GM12878 (cell line): Measurements from ENCODE around the gene NPAS2. TPM values are rescaled to one million over a fixed set of nuclear protein-coding genes. Genes with fewer than 3 reads are reported as not detected.

Experiments
- ATF7 ChIP-seq: fragments of 450-650 bp; IDR thresholded peaks from 2 replicates; pipeline ENCODE4 v1.6.1; 2016; ENCODE audit warnings: low read depth, mild to moderate bottlenecking
- BHLHE40 ChIP-seq, 2 experiments: fragments of 450-650 bp in 1 of 2; IDR thresholded peaks; 2 replicates each; pipeline ENCODE4 v1.6.1; 2011 to 2017; ENCODE audit warnings: low read depth in 2 of 2, borderline replicate concordance in 1 of 2, improper control_type of control experiment in 1 of 2, low read length in 1 of 2, mild to moderate bottlenecking in 1 of 2
- BRCA1 ChIP-seq: IDR thresholded peaks from 2 replicates; pipeline ENCODE4 v1.6.1; 2011; ENCODE audit warnings: low read depth, low read length, improper control_type of control experiment
- CEBPB ChIP-seq, 2 experiments: fragments of 150-350 bp in 1 of 2; IDR thresholded peaks; 2 replicates each; pipeline ENCODE4 v1.6.1; 2012 to 2014; ENCODE audit warnings: low read depth in 2 of 2, low read length in 2 of 2, borderline replicate concordance in 1 of 2, inconsistent platforms in 1 of 2
- CHD2 ChIP-seq: IDR thresholded peaks from 2 replicates; pipeline ENCODE4 v1.6.1; 2011; ENCODE audit warnings: low read depth, low read length, improper control_type of control experiment, borderline replicate concordance
- CREB1 ChIP-seq: IDR thresholded peaks from 2 replicates; pipeline ENCODE4 v1.6.1; 2012; ENCODE audit warnings: low read depth, mild to moderate bottlenecking, inconsistent platforms
- DPF2 ChIP-seq: fragments of 450-650 bp; IDR thresholded peaks from 2 replicates; pipeline ENCODE4 v1.6.1; 2017; ENCODE audit warnings: mild to moderate bottlenecking
- GATAD2B ChIP-seq: fragments of 450-650 bp; conservative IDR thresholded peaks from 2 replicates; pipeline ENCODE4 v1.6.1; 2017; ENCODE audit warnings: low read depth, mild to moderate bottlenecking, moderate library complexity
- KDM1A ChIP-seq: fragments of 200-600 bp; sonication (generic); IDR thresholded peaks from 2 replicates; pipeline ENCODE4 v1.6.1; 2016; ENCODE audit warnings: borderline replicate concordance
- MTA2 ChIP-seq: fragments of 450-650 bp; IDR thresholded peaks from 2 replicates; pipeline ENCODE4 v1.6.1; 2016; ENCODE audit warnings: low read depth, mild to moderate bottlenecking, moderate library complexity
- MXI1 ChIP-seq: fragments of 150-350 bp; IDR thresholded peaks from 2 replicates; pipeline ENCODE4 v1.6.1; 2011; ENCODE audit warnings: low read depth, mild to moderate bottlenecking, inconsistent platforms, low read length, improper control_type of control experiment
- NR2C1 ChIP-seq: fragments of 450-650 bp; IDR thresholded peaks from 2 replicates; pipeline ENCODE4 v1.6.1; 2017; ENCODE audit warnings: antibody characterized with exemption, mild to moderate bottlenecking, moderate library complexity
- PBX3 ChIP-seq: IDR thresholded peaks from 2 replicates; pipeline ENCODE4 v1.6.1; 2011; ENCODE audit warnings: mild to moderate bottlenecking, low read depth, low read length, moderate library complexity; ENCODE audit not compliant: insufficient replicate concordance
- POLR2A ChIP-seq: IDR thresholded peaks from 2 replicates; pipeline ENCODE4 v1.6.1; 2011; ENCODE audit warnings: low read depth, mild to moderate bottlenecking, low read length
- TAF1 ChIP-seq: IDR thresholded peaks from 2 replicates; pipeline ENCODE4 v1.6.1; 2011; ENCODE audit warnings: mild to moderate bottlenecking, low read depth, low read length, borderline replicate concordance
- TCF3 ChIP-seq: IDR thresholded peaks from 2 replicates; pipeline ENCODE4 v1.6.1; 2012; ENCODE audit warnings: low read depth, mild to moderate bottlenecking, low read length, borderline replicate concordance; ENCODE audit not compliant: insufficient read depth
- YBX1 ChIP-seq: fragments of 450-650 bp; IDR thresholded peaks from 2 replicates; pipeline ENCODE4 v1.6.1; 2016; ENCODE audit warnings: antibody characterized with exemption
- ZBED1 ChIP-seq: IDR thresholded peaks from 2 replicates; pipeline ENCODE4 v1.6.1; 2016; ENCODE audit warnings: borderline replicate concordance
- ZNF622 ChIP-seq: fragments of 450-650 bp; IDR thresholded peaks from 2 replicates; pipeline ENCODE4 v1.6.1; 2017; ENCODE audit warnings: mild to moderate bottlenecking, inconsistent platforms
- polyA plus RNA-seq, 11 experiments: library from polyadenylated mRNA; depleted of rRNA in 4 of 11; unstranded in 6 of 11; stranded (reverse) in 5 of 11; fragments of >200 nt; fragmentation: Nextera tagmentation in 4 of 11; fragmentation: Illumina TruSeq in 1 of 11; extraction: Ambion mirVana in 4 of 11; extraction: Trizol in 1 of 11; gene quantifications; 1 replicate in 1 of 11; 2 replicates in 10 of 11; pipeline versions ENCODE4 v1.2.1 to v1.2.3, GENCODE V29; 2011 to 2016; ENCODE audit warnings: inconsistent platforms in 2 of 11, missing spikeins in 2 of 11, low read depth in 1 of 11
- total RNA-seq, 4 experiments: library from RNA; depleted of rRNA in 3 of 4; stranded (reverse); fragments of >200 nt in 3 of 4; fragmentation: Illumina TruSeq in 1 of 4; extraction: Trizol in 1 of 4; gene quantifications; 2 replicates each; pipeline versions ENCODE4 v1.2.1 to v1.2.3, GENCODE V29; 2013 to 2021
- TF ChIP-seq, protein P1 (sequence below): fragments of 450-650 bp; IDR thresholded peaks from 2 replicates; pipeline ENCODE4 v1.6.1; 2017; ENCODE audit warnings: low read depth, mild to moderate bottlenecking, moderate library complexity
- TF ChIP-seq, protein P2 (sequence below): fragments of 450-650 bp; IDR thresholded peaks from 2 replicates; pipeline ENCODE4 v1.6.1; 2016; ENCODE audit warnings: mild to moderate bottlenecking
- TF ChIP-seq, protein P3 (sequence below): fragments of 450-650 bp; formaldehyde crosslinking; IDR thresholded peaks from 2 replicates; pipeline ENCODE4 v1.5.0; 2022; ENCODE audit warnings: mild to moderate bottlenecking, missing genetic modification characterization

Gene NPAS2
- total and polyA plus RNA-seq, 10 of the 15 experiments (the other 5 are each of a cell fraction or from before 2014, with no cell fraction given): 0.08 TPM; not detected in 9

GRCh38 chr2:100893392-100894104 lies 73.6 kb downstream of the NPAS2 start (continued):
- TF ChIP-seq ZNF622 (no peak), TCF3 (no peak), DPF2 (0 out of 2 replicates have a peak, but pooled peaks have one; percentile 18), ZBED1 (no peak), ATF7 (no peak), MTA2 (no peak), GATAD2B (no peak), CEBPB (IDR thresholded peaks at IDR 0.05; ENCODE audit: borderline replicate concordance in 1 of 2, low read depth in 2 of 2, low read length in 2 of 2) (no peak), TAF1 (no peak), MXI1 (no peak), NR2C1 (no peak), POLR2A (no peak), PBX3 (peak; percentile 26), BHLHE40 (IDR thresholded peaks at IDR 0.05; ENCODE audit: borderline replicate concordance in 1 of 2, low read depth in 2 of 2, low read length in 1 of 2) (peak in 1 of 2 experiments; percentile 34; a peak in 1 of 4 replicates), KDM1A (no peak), BRCA1 (no peak), CREB1 (peak; percentile 84), YBX1 (no peak), CHD2 (no peak)
- TF ChIP-seq, protein P1, sequence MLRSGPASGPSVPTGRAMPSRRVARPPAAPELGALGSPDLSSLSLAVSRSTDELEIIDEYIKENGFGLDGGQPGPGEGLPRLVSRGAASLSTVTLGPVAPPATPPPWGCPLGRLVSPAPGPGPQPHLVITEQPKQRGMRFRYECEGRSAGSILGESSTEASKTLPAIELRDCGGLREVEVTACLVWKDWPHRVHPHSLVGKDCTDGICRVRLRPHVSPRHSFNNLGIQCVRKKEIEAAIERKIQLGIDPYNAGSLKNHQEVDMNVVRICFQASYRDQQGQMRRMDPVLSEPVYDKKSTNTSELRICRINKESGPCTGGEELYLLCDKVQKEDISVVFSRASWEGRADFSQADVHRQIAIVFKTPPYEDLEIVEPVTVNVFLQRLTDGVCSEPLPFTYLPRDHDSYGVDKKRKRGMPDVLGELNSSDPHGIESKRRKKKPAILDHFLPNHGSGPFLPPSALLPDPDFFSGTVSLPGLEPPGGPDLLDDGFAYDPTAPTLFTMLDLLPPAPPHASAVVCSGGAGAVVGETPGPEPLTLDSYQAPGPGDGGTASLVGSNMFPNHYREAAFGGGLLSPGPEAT: no peak
- TF ChIP-seq, protein P2, sequence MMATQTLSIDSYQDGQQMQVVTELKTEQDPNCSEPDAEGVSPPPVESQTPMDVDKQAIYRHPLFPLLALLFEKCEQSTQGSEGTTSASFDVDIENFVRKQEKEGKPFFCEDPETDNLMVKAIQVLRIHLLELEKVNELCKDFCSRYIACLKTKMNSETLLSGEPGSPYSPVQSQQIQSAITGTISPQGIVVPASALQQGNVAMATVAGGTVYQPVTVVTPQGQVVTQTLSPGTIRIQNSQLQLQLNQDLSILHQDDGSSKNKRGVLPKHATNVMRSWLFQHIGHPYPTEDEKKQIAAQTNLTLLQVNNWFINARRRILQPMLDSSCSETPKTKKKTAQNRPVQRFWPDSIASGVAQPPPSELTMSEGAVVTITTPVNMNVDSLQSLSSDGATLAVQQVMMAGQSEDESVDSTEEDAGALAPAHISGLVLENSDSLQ: no peak; the same call in 1 of the 2 replicates
- TF ChIP-seq, protein P3, sequence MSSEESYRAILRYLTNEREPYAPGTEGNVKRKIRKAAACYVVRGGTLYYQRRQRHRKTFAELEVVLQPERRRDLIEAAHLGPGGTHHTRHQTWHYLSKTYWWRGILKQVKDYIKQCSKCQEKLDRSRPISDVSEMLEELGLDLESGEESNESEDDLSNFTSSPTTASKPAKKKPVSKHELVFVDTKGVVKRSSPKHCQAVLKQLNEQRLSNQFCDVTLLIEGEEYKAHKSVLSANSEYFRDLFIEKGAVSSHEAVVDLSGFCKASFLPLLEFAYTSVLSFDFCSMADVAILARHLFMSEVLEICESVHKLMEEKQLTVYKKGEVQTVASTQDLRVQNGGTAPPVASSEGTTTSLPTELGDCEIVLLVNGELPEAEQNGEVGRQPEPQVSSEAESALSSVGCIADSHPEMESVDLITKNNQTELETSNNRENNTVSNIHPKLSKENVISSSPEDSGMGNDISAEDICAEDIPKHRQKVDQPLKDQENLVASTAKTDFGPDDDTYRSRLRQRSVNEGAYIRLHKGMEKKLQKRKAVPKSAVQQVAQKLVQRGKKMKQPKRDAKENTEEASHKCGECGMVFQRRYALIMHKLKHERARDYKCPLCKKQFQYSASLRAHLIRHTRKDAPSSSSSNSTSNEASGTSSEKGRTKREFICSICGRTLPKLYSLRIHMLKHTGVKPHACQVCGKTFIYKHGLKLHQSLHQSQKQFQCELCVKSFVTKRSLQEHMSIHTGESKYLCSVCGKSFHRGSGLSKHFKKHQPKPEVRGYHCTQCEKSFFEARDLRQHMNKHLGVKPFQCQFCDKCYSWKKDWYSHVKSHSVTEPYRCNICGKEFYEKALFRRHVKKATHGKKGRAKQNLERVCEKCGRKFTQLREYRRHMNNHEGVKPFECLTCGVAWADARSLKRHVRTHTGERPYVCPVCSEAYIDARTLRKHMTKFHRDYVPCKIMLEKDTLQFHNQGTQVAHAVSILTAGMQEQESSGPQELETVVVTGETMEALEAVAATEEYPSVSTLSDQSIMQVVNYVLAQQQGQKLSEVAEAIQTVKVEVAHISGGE (CRISPR knock-in tag): no peak
